HG02571 (cell line): ENCODE data around the gene CEP350.
A peak's percentile ranks its signal among the peaks of the same experiment; 100 is the strongest.

ENCODE experiments used
- ATAC-seq: cut with Tn5 transposase; IDR thresholded peaks from one replicate; pipeline ENCODE4 v1.9.1; 2021; ENCODE audit warnings: mild to moderate bottlenecking, moderate library complexity; ENCODE audit not compliant: unreplicated experiment

CEP350 gene, protein sequence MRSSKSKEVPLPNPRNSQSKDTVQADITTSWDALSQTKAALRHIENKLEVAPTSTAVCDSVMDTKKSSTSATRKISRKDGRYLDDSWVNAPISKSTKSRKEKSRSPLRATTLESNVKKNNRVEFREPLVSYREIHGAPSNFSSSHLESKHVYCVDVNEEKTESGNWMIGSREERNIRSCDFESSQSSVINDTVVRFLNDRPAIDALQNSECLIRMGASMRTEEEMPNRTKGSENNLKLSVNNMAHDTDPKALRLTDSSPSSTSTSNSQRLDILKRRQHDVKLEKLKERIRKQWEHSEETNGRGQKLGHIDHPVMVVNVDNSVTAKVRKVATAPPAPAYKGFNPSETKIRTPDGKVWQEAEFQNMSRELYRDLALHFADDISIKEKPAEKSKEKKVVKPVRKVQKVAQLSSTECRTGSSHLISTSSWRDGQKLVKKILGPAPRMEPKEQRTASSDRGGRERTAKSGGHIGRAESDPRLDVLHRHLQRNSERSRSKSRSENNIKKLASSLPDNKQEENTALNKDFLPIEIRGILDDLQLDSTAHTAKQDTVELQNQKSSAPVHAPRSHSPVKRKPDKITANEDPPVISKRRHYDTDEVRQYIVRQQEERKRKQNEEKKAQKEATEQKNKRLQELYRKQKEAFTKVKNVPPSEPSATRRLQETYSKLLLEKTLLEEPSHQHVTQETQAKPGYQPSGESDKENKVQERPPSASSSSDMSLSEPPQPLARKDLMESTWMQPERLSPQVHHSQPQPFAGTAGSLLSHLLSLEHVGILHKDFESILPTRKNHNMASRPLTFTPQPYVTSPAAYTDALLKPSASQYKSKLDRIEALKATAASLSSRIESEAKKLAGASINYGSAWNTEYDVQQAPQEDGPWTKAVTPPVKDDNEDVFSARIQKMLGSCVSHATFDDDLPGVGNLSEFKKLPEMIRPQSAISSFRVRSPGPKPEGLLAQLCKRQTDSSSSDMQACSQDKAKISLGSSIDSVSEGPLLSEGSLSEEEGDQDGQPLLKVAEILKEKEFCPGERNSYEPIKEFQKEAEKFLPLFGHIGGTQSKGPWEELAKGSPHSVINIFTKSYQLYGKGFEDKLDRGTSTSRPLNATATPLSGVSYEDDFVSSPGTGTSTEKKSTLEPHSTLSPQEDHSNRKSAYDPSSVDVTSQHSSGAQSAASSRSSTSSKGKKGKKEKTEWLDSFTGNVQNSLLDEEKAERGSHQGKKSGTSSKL (N-terminal part only)

DNA sequence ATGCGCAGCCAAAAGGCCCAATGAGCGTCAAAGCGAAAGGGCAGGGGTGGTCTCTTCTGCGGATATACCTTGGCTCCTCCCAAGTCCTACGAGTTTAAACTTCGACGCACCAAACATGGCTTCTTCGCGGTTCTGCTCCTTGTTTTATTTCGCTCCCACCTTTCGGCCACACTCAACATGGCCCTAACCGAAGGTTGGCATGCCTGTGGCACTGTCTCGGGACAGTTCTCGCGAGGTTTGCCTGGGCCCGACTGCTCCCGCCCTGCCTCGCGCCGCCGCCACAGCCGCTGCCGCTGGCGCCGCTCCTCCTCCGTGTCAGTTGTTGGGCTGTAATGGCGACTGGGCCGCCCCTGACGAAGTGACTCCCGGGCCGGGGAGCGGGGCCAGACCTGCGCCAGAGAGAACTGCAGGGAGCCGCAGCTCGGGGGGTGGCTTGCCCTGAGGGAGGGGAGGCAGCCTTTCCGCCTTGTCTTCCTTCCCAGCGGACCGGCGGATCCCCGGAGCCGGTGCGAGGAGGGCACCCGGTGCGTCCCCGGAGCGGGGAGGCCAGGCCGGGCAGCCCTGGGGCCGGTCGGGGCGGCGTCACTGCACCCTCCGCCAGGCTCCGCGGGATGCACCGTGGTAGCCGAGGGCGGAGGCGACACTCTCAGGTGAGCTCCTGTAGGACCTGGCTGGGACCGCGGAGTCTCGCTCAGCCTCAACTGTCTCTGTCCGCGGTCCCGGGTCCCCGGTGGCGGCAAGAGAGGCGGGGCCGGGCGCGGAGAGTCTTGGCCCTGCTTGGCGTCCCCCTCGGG, at the start of gene CEP350:
CEP350 (plus strand) TSS at position 318 of the 794 bp plus-strand sequence. CDS start 31,372 bp downstream, outside the sequence.
- peak; percentile 91 for ATAC-seq

DNA sequence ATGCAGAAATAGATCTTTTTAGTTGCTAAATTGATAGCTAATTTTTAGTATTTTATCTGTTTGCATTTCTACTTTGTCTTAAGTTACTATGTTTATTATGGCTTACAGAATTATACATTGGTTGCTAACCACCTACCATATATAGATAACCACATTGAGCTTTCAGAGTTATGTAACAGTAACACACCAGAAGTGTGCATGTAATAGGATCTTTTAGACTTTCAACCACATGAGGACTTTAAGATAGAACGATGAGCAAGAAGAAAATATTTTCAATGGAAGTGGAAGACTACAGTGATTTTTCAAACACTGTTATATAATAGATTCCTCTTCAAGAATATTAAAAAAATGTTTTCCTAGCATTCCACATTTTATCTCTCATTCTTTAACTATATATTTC, 43.7 kb upstream of the CEP350 start:
- no peak for ATAC-seq

DNA sequence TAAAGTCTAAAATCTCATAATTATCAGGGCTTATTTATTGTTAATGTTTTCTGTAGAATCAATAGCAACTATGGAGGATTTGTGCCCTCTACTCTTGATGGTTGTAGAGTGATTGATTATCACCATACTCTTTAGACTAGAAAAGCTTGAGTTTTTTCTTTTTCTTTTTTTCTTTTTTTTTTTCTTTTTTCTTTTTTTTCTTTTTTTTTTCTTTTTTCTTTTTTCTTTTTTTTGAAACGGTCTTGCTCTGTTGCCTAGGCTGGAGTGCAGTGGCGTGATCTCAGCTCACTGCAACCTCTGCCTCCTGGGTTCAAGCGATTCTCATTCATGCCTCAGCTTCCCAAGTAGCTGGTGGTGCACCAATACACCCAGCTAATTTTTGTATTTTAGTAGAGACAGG, 42.8 kb upstream of the CEP350 start:
- ATAC-seq = no peak

DNA sequence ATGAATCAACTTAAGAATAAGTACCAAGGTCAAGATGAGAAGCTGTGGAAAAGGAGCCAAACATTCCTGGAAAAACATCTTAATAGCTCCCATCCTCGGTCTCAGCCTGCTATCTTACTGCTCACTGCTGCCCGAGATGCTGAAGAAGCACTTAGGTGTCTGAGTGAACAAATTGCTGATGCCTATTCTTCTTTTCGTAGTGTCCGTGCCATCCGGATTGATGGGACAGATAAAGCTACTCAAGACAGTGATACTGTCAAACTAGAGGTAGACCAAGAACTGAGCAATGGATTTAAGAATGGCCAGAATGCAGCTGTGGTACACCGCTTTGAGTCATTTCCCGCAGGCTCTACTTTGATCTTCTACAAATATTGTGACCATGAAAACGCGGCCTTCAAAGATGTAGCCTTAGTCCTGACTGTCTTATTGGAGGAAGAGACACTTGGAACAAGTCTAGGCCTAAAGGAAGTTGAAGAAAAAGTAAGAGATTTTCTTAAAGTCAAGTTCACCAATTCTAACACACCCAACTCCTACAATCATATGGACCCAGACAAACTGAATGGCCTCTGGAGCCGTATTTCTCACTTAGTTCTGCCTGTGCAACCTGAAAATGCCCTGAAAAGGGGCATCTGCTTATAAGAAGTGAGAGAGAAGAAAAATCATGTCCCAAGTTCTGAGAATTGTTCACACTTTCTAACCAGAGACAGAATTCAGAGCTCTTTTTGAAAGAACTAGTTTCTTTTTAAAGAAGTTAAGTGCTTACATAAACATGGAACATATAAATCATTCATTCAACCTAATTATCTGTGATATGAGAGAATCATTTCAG, 36.8 kb upstream of the CEP350 start:
- no peak for ATAC-seq

DNA sequence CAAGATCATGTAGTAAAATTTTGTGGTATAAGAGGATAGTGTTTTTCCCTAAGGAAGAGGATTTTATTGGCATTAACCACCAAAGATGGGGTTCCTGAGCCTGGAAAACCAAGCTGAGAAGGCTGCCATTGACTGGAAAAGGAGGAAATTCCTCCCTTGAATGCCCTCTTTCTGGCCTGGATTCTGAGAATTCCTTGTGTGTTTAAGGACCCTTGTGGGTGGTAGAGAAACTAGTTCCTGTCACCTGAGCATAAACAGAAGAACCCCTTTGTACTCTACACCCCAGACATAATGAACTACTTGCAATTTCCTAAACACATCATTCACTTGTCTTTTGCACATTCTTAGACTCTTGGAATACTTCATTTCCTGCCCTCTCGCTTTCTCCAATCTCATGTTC, 33.1 kb upstream of the CEP350 start:
- no peak for ATAC-seq

DNA sequence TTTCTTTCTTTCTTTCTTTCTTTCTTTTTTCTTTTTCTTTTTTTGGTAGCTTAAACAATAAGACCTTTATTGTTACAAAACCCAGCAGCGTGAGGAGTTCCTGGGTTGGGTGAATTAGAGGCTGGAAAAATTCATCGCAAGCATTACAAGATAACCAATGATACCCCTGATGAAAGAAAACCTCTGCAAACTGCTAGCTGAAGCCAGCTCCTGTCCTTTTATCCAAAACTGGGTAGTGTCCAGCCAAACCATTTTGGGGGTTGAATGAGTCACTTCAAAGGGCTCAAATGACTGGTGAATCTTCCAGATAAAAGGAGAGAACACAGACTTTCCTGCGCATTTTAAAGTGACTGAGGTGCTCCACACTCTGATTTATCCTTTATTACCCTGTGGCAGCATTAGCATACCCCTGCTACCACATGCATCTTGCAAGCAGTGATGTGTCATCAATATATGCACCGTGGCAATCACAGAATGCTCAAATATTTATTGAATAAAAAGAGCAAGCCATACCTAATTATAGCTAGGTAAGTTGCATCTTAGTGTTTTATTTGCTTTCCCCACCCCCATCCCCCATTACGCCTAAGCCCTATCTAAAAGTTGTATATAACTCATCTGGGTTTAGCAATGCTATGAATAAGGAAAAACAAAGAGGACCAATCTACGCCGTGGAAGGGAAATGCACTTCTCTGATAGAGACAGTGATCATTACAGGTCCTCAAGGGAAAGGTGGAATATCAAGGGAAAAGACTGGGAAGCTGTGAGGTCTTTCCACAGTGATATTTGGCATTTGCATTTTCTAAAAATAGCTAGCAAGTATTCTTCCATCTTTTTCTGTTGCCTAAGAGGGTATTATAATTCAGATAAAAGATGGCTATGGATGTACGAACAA, 32.4 kb upstream of the CEP350 start:
- ATAC-seq = no peak

DNA sequence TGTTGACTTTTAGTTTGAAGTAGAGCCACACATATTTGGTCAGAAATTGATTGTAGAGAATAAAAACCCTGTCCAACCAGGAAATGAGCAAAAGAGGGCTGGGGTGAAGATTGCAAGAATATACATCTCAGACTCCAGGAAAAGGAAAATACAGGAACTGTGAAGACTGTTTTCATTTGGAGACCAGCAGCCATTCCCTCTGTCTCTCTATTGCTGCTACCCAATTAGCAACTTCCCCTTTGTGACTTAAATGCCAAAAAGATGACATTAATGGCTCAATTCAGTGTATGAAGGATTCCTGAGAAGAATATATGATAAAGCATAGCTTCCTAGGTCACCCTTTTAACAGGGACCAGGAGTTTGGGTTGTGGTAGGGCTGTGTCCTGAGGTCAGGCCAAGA, 31.6 kb upstream of the CEP350 start:
- ATAC-seq = no peak

DNA sequence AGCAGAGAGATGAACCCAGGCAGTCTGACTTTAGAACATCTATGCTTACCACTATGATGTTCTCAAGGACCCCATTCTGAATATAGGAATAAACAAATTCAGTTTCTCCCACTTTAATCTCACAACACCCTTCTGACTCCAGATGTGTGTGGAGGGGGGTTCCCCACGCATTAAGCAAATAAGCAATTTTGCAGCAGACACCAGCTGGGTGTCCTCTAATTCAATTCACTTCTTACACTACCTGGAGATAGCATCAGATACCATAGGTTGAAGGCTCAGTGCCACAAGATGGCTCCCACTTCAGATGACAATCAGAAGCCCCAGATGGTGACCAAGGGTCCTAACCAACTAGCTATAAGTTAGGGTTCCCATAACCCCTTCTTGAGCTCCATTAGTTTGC, 30.3 kb upstream of the CEP350 start:
- peak; percentile 82 for ATAC-seq

DNA sequence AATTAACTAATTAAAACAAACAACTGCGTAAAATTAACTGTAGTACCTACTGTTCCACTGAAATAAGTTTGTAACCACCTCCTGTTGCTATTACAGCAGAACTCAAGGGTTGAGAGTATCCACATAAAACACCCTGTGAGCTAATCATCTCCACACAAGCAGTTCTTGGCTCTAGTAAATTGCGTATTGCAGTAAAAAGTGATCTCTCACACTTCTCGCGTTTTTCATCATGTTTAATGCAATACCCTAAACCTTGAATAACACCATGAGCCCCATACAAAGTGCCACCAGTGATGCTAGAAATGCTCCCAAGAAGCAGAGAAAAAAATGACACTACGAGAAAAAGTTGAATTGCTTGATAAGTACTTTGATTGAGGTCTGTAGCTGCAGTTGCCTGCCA, 29.3 kb upstream of the CEP350 start:
- no peak for ATAC-seq

DNA sequence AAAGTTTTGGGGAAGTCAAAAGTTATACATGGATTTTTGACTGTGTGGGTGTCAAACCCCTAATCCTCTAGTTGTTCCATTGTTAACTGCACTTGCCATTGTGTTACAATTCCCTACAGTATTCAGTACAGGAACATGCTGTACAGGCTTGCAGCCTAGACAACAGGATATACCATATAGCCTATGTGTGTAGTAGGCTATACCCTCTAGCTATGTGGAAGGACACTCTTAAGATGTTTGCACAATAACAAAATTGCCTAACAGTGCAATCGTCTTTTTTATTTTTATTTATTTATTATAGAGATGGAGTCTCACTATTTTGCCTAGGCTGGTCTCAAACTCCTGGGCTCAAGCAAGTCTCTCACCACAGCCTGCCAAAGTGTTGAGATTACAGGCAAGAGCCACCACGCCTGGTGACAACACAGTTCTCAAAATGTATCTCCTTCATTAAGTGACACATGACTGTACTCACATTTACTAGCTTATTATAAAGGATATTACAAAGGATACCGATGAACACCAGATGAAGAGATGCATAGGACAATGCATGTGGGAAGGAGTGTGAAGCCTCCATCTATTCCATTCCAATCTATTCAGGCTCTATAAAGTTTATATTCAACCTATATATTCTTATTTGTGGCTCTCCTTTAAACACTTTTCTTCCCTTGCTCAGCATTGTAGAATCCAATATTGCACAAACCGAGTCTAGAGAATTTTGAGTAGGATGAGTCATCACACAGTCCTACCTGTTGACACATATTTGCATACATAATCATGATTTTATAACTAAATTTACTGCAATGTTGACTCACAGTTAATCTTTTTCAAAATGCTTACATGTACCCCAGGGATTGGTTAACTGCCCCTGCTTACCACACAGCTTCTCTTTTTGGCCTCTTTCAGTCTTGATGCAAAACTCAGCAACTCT, 28.4 kb upstream of the CEP350 start:
- ATAC-seq = no peak

DNA sequence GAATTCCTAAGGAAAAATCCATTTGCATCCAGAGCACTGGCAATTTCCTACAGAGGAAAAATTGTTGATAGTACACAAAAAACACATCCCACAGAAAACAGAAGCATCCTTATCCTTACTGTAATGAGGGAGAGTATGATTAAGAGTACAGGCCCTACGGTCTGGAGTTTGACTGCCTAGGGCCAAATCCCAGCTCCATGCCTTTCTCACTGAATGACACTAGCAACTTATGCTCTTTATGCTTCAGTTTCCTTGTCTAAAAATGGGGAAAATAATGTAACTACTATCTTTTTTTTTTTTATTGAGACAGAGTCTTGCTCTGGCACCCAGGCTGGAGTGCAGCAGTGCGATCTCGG, 27.8 kb upstream of the CEP350 start:
- ATAC-seq = no peak

DNA sequence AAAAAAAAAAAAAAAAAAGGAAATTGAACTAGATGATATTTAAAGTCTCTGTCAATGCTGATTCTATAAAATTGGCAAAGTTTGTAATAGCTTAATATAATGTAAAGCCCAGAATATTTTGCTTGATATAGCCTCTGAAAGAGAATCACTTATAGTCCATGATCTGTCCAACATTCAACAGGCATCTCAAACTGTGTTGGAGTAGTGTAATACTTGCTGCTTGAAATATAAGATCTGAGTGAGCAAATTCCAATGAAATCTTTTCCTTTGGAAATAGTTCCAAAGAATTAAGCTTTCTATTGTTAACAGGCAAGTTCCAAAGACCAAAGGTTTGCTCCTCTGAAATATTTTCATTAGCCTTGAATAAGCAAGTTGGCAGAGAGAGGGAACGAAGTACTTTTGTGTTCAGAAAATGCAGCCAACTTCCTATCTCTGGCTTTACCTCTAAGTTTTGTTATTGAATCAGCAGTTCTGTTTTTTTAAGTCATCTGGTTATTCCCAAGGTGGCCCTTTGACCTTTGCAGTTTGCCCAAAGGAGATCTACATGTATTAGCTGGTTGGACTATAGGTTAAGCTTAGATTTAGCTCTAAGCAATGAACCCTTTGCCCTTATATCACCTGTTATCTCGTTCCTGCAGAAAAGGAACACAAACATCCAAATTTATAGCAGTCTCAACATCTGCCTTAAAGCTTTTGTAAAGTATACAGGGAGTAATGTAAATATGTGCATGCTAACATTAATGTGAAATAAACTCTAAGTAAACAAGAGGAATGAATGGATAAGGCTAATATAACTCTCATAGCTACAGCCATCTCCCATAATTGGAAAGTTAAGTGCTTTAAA, 24.4 kb upstream of the CEP350 start:
- ATAC-seq = no peak

DNA sequence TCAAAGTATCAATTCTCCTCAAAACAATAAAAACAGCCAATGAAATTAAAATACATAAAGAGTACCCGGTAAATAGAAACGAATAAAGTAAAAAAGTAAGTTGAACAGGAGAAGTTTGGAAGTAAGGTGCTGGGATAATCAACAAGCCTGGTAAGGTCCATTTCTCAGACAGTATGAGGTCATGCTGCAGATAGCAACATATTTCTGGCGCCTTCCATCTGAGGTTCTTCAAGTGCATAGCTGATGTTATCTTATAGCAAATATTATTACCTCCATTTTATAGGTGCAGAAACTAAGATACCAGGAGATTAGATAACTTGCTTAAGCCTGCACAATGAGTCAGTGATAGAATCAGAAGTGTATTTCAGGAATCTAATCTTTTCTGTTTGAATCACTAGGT, 23.7 kb upstream of the CEP350 start:
- ATAC-seq = no peak

DNA sequence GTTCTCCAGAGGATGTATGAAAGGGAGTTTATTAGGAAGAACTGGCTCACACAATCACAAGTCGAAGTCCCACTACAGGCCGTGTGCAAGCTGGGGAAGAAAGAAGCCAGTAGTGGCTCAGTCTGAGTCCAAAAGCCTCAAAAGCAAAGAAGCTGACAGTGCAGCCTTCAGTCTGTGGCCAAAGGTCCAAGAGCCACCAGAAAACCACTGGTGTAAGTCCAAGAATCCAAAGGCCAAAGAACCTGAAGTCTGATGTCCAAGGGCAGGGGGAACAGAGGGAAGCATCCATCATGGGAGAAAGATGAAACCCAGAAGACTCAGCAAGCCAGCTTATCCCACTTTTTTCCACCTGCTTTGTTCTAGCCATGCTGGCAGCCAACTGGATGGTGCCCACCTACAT, 21.4 kb upstream of the CEP350 start:
- no peak for ATAC-seq

DNA sequence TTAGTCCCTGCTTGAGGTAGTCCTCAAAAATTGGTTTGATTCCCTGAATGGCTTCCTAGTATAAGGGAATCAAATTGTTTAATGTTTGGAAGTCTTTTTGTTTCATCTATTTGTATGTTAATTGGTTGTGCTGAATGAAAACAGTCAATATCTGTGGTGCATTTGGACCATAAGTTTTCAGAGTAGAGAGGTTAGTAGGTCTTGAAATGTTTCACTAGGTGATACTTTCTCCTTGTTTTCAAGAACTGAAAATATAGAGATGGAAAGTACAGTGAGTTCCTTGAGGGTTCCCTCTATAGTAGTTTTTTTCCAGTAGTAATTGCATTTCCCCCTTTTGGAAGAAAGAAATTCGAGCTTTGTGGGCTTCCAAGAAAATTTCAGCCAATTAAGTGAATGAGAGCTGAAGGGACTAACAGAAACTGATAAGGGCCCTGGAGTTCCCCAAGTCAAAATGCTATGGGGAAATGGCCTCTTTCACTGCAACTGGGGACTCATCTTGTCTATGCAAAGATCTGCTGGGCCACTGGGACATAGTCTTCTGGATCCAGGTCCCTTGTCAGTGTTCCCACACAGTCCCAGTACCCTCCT, 18.6 kb upstream of the CEP350 start:
- no peak for ATAC-seq

DNA sequence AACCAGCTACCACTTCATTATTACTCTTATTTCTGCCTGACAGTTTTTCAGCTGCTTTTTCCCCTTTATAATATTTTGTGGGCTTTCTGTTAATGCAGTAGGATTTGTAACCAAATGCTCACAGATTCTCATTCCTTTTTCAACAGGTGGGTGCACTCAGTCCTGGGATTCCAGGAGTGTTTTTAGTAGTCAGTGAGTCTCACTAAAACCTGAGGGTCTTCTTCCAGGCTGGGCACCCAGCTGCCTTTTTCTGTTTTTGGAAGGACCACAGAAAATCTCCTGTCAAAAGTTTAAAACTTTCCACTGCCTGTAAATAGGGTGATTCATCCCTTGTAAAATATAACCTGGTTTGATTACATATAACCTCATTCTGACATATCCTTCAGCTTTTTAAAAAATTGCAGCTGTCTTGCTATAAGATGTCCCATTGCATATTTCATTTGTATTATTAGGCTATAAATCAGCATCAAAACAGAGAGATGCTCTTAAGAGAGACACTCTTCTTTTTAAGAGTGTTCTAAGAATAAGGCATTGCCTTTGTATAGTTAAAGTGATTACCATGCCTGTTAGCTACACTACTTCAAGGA, 16.8 kb upstream of the CEP350 start:
- ATAC-seq = no peak
